Kasumi-1 (cell line): Measurements from ENCODE around the gene SCNN1G.
"Not testable (repeated sequence)": the region's sequence is repeated elsewhere in the genome, so short reads cannot be mapped to it uniquely, and the experiment has no call there.

Experiments
- DNase-seq, 2 experiments: peaks; one replicate each; lab custom pipeline; 2025; lab: John Stamatoyannopoulos, UW

SCNN1G gene

DNA sequence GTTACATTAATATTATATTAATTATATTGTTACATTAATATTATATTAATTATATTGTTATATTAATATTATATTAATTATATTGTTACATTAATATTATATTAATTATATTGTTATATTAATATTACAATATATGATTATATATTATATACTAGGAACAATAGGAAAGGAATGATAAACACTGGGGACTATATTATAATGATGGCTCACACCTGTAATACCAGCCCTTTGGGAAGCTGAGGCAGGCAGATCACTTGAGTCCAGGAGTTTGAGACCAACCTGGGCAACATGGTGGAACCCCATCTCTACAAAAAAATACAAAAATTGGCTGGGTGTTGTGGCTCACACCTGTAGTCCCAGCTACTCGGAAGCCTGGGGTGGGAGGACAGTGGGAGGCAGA lies 71.1 kb downstream of the SCNN1G start:
- DNase-seq, result not testable (repeated sequence)

DNA sequence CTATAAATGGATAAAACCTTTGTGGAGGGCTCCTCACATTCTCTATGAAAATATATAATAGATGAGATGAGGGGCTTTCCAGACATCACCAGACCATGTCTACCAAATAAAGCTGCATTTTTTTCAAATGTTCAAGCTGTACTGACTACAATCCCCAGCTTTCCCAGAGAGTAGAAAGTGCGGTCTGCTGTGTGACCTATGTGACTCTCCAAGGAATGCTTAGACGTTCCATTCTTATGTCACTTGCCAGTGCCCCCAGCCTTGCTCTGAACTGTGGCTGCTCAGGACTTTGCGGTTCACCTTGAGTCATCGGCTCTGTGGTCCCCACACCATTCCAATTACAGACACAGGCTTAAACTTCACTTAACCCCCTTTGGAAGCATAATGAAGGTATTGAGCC lies 71.8 kb downstream of the SCNN1G start:
- DNase-seq, result peak in 1 of 2 experiments; percentile 5

DNA sequence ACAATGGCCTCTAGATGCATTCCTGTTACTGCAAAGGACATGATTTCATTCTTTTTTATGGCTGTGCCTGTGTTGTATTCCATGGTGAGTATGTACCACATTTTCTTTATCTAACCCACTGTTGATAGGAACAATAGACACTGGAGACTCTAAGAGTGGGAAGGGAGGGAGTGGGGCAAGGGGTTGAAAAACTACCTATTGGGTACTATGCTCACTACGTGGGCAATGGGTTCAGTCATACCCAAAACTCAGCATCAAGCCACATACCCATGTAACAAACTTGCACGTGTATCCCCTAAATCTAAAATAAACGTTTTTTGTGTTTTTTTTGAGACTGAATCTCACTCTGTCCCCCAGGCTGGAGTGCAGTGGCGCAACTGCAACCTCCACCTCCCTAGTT lies 72.5 kb downstream of the SCNN1G start:
- no peak for DNase-seq

DNA sequence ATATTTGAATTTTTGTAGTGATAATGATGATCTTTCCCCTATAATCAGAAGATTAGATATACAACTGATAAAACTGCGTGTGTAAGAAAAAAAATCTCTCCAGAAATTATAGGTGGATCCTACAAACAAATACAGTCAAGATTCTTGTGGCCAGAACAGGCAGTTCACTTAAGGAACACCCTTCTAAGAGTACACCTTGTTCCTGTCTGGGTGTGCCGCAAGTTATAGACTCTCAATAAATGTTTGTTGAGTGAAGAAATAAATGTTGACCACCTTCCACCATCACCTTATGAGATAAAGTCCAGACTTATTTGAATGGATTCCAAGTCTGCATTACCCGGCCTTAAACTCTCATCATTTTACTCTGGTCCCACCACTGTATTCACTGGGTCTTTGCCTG lies 73.9 kb downstream of the SCNN1G start:
- DNase-seq, result no peak

DNA sequence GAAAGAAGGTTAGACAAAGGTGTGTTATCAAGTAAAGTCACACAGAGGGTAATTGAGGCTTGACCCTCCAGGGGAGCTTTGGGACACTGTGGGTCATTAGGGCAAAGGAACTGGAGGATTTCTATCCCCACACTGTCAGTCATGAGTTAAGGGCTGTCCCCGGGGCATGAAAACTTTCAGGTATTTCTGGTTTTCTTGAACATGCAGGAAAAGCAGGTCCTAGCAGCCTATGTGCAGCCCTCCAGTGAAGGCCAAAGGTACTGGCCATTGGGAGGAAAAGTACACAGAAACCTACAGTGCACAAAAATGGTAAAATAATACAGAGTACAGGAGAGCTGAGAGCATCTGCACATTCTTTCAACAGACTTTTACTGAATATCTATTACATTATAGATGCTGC lies 75.1 kb downstream of the SCNN1G start:
- DNase-seq, result no peak

DNA sequence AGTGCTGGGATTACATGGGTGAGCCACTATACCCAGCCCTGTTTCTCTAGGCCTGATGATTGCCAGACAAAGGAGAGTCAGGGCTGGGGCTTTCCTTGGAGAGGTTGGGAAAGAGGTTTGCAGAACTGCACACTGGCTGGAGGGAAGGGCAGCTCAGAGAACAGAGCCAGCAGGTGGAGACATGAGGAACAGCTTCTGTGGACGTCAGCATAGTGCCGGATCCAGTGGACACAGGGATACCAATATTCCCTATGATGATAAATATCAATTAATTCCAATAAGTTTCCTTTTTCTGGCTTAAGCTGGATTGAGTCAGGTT lies 76.3 kb downstream of the SCNN1G start:
- DNase-seq, result no peak
